HEK293T (cell line): Measurements from ENCODE around the gene WDSUB1.

Experiments used
- ARNT ChIP-seq: fragments of 450-650 bp; IDR thresholded peaks from 2 replicates; pipeline ENCODE4 v1.6.1; 2017; ENCODE audit warnings: mild to moderate bottlenecking
- BHLHE40 ChIP-seq: fragments of 450-650 bp; IDR thresholded peaks from 2 replicates; pipeline ENCODE4 v1.6.1; 2016; ENCODE audit warnings: mild to moderate bottlenecking, moderate library complexity, borderline replicate concordance
- ELF4 ChIP-seq: fragments of 450-650 bp; IDR thresholded peaks from 2 replicates; pipeline ENCODE4 v1.6.1; 2017; ENCODE audit warnings: antibody characterized with exemption
- FOXA1 ChIP-seq: fragments of 450-650 bp; IDR thresholded peaks from 2 replicates; pipeline ENCODE4 v1.6.1; 2016; ENCODE audit warnings: mild to moderate bottlenecking
- FOXM1 ChIP-seq: fragments of 450-650 bp; IDR thresholded peaks from 2 replicates; pipeline ENCODE4 v1.6.1; 2017; ENCODE audit warnings: mild to moderate bottlenecking, borderline replicate concordance
- LEF1 ChIP-seq: fragments of 450-650 bp; IDR thresholded peaks from 2 replicates; pipeline ENCODE4 v1.6.1; 2017; ENCODE audit warnings: mild to moderate bottlenecking, borderline replicate concordance
- SP1 ChIP-seq: fragments of 450-650 bp; IDR thresholded peaks from 2 replicates; pipeline ENCODE4 v1.6.1; 2017
- TARDBP ChIP-seq: fragments of 450-650 bp; IDR thresholded peaks from 2 replicates; pipeline ENCODE4 v1.6.1; 2016
- ZNF384 ChIP-seq: fragments of 450-650 bp; IDR thresholded peaks from 2 replicates; pipeline ENCODE4 v1.6.1; 2016

- TF ChIP-seq ZNF384 (no peak), ARNT (no peak), ELF4 (no peak), SP1 (no peak), BHLHE40 (no peak), FOXA1 (no peak), TARDBP (no peak), FOXM1 (no peak), LEF1 (no peak)
These were observed 98.1 kb downstream of the WDSUB1 start for GRCh38 chr2:159188449-159188848.
